Upper lobe of left lung (tissue), 6 donors: Measurements from ENCODE around the gene ZNF593OS. TPM values are rescaled to one million over a fixed set of nuclear protein-coding genes. Genes with fewer than 3 reads are reported as not detected.

Experiments
- ATAC-seq, 2 donors: fragments of 200-7000 bp; cut with Tn5 transposase; one replicate each; pipeline ENCODE4 v1.9.1; 2022; ENCODE audit warnings: mild to moderate bottlenecking in 2 of 2, moderate library complexity in 2 of 2; ENCODE audit not compliant: low FRiP score in 2 of 2
- DNase-seq, 2 donors: peaks; one replicate each; pipeline ENCODE4 v3.0.0-alpha.2; 2019 to 2020
- H3K27ac ChIP-seq, 4 donors: fragments of 200-600 bp; sonication (generic); one replicate each; pipeline ENCODE4 v1.5.1; 2016 to 2019
- H3K27me3 ChIP-seq, 4 donors: fragments of 200-600 bp; sonication (generic); one replicate each; pipeline ENCODE4 v1.5.1; 2017 to 2019
- H3K36me3 ChIP-seq, 4 donors: fragments of 200-600 bp; sonication (generic); one replicate each; pipeline ENCODE4 v1.5.1; 2016 to 2019
- H3K4me1 ChIP-seq, 4 donors: fragments of 200-600 bp; sonication (generic); one replicate each; pipeline ENCODE4 v1.5.1; 2018 to 2019
- H3K4me3 ChIP-seq, 4 donors: fragments of 200-600 bp; sonication (generic); one replicate each; pipeline ENCODE4 v1.5.1; 2017 to 2019; ENCODE audit warnings: mild to moderate bottlenecking in 2 of 4, moderate library complexity in 1 of 4
- H3K9me3 ChIP-seq, 4 donors: fragments of 200-600 bp; sonication (generic); one replicate each; pipeline ENCODE4 v1.5.1; 2018 to 2019
- EP300 ChIP-seq, 4 donors: sonication (generic); formaldehyde crosslinking; IDR thresholded peaks; one replicate each; pipeline ENCODE4 v1.5.1; 2017; ENCODE audit warnings: antibody characterized with exemption in 4 of 4, control low read depth in 2 of 4
- POLR2A ChIP-seq, 4 donors: fragments of 450-650 bp; IDR thresholded peaks; one replicate each; pipeline ENCODE4 v1.5.1; 2016 to 2017; ENCODE audit warnings: antibody characterized with exemption in 4 of 4, mild to moderate bottlenecking in 2 of 4
- POLR2AphosphoS5 ChIP-seq, 2 donors: sonication (generic); formaldehyde crosslinking; IDR thresholded peaks; one replicate each; pipeline ENCODE4 v1.5.1; 2017; ENCODE audit warnings: antibody characterized with exemption in 2 of 2
- WGBS, 2 donors: methylation state at CpG; one replicate each; pipeline ENCODE4 v1.1.5; 2017 to 2018; 5-methylcytosine and 5-hydroxymethylcytosine counted together
- total RNA-seq, 6 donors: library from RNA; depleted of rRNA in 4 of 6; stranded (reverse); fragments of >200 nt in 4 of 6; gene quantifications; one replicate each; pipeline versions ENCODE4 v1.1.0 to v1.2.1, GENCODE V29; 2016 to 2021
- TF ChIP-seq, protein P1 (sequence below), 6 experiments: fragments of 450-650 bp in 4 of 6; fragments of 200-600 bp in 2 of 6; sonication (generic) in 2 of 6; IDR thresholded peaks; one replicate each; pipeline ENCODE4 v1.5.1; 2016 to 2019; ENCODE audit warnings: antibody characterized with exemption in 6 of 6
- donor health status: DM: no; HTN: no; CAD: no; lungs with moderate emphysema.
- donor health status: DM: no; HTN: yes; CAD: no; lungs with severe emphysema.

The ZNF593OS gene
- total RNA-seq, 6 donors from 2014 or later = not detected

DNA sequence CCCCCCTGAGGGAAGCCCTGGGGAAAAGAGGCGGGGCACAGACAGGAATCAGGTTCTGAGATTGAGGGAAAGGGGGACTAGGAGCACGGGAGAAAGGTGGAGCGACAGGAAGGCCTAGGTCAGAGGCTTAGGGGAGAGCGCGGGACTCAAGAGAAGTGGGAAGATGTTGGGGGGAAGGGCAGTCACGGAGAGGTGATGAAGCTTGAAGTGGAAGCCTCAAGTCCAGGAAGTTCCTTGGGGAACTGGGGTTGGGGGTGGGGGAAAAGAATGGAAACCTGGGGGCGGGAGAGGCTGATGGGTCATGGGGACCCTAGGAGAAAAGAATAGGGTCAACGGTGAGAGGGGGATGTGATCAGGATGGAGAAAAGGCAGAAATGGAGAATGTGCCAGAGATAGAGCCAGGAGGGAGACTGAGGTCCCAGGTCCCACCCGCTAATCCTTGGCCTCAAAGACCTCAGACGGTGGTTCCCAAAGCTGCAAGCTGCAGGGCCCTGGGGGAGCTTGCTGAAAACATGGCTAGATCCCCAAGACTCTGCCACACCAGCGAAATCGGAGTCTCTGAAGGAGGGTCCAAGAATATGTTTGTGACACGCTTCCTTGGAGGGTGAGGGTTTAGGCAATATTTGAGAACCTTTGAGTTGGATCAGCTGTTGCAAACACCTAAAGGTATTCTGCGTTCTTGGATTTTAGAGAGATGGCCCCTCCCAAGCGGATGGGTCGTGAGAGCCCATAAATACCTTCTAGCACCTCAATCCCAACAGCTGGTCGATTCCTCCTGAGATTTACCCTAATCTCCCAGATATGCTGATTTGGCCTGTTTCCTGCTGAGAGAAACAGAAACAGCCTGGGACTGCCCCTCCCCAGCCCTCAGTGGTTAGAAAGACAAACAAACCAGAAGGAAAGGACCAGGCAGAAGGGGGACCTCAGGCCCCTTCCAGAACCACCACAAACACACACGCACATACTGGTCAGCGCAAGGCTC, 6.5 kb downstream of the ZNF593OS start:
- H3K4me1 ChIP-seq = peaks cover 22 to 41% (median 30%) of the 10 kb centered on the region in 4 donors
- WGBS, 2 donors = 63 to 64% methylated on average over 18 to 19 of the region's 19 CpGs
- H3K27me3 ChIP-seq = peaks cover 0 to 3% (median 0%) of the 10 kb centered on the region in 4 donors
- TF ChIP-seq POLR2A (IDR thresholded peaks at IDR 0.05) (no peak), EP300 (IDR thresholded peaks at IDR 0.05) (no peak), POLR2AphosphoS5 (IDR thresholded peaks at IDR 0.05) (no peak)
- TF ChIP-seq, protein P1, sequence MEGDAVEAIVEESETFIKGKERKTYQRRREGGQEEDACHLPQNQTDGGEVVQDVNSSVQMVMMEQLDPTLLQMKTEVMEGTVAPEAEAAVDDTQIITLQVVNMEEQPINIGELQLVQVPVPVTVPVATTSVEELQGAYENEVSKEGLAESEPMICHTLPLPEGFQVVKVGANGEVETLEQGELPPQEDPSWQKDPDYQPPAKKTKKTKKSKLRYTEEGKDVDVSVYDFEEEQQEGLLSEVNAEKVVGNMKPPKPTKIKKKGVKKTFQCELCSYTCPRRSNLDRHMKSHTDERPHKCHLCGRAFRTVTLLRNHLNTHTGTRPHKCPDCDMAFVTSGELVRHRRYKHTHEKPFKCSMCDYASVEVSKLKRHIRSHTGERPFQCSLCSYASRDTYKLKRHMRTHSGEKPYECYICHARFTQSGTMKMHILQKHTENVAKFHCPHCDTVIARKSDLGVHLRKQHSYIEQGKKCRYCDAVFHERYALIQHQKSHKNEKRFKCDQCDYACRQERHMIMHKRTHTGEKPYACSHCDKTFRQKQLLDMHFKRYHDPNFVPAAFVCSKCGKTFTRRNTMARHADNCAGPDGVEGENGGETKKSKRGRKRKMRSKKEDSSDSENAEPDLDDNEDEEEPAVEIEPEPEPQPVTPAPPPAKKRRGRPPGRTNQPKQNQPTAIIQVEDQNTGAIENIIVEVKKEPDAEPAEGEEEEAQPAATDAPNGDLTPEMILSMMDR (IDR thresholded peaks at IDR 0.05) = no peak
- H3K36me3 ChIP-seq = no peaks in the 10 kb centered on the region
- ATAC-seq = no peak
- H3K4me3 ChIP-seq = no peak overlapping the region
- H3K9me3 ChIP-seq = no peaks in the 10 kb centered on the region
- peak overlapping the region in 2 of 4 donors; percentile 52 to 65 for H3K27ac ChIP-seq
- DNase-seq = no peak

DNA sequence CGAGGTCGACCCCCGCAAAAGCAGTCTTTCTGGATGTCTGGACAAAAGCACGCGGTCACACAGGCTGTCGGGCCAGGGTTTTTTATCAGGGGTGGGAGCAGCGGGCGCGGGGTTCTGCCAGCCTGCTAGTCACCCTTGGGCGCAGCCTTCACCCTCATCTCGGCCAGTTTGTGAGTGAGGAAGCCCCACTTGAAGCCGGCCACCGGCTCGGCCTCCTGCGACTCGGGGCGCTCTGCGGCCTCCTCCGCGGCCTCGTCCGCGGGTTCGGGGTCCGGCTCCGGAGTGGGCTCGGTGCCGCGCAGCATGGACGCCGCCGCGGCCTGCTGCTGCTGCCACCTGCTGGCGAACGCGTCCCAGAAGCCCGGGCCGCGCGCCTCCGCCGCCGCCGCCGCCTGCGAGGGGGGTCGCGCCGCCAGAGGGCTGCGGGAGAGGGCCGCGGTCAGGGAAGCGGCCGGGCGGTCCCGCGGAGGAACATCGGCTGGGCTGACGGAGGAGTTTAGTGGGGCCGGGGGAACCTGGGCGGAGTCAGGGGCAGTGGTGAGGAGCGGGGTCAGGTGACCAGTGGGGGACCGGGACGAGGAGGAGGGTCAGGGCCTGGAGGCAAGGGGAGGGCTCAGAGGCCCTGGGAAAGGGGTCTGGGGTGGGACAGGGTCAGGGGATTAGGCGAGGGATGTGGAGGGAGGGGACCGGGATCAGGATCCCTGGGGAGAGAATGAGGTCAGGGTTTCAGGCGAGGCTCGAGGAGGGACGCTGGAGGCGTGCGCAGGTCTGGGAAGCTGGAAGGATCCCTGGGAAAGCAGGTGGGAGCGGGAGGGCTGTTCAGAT, 7.4 kb downstream of the ZNF593OS start:
- TF ChIP-seq POLR2A (IDR thresholded peaks at IDR 0.05) (no peak), EP300 (IDR thresholded peaks at IDR 0.05) (no peak), POLR2AphosphoS5 (IDR thresholded peaks at IDR 0.05) (no peak)
- TF ChIP-seq, protein P1 (IDR thresholded peaks at IDR 0.05) = peak; percentile 76 to 92 (median 88)
- H3K4me1 ChIP-seq = peaks cover 22 to 35% (median 29%) of the 10 kb centered on the region in 4 donors
- 24 to 32% methylated on average over 21 to 41 of the region's 72 CpGs for WGBS, 2 donors
- no peaks in the 10 kb centered on the region for H3K36me3 ChIP-seq
- H3K27ac ChIP-seq = peak overlapping the region in 2 of 4 donors; percentile 52 to 65
- ATAC-seq = peak in 1 of 2 donors; percentile 80
- H3K4me3 ChIP-seq = peak overlapping the region in 3 of 4 donors; percentile 37 to 49 (median 43)
- peaks cover 0 to 3% (median 0%) of the 10 kb centered on the region in 4 donors for H3K27me3 ChIP-seq
- H3K9me3 ChIP-seq = no peaks in the 10 kb centered on the region
- DNase-seq = peak in 1 of 2 donors; percentile 93

DNA sequence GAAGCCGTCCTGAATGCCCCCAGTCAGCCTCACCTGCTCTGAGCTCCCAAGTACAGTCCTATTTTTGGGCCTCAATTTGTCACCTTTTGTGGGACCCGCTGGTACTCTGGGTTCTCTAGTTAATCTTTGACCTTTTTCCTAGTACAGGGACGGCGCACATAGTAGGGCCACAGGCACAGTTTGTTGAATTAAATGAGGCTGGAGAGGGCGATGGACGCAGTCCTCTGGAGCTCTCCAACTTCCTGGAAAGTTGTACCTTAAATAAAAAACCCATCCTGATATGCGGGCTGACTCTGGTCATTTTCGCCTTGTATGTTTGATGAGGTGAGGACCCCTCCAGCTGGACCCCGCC, 8.0 kb downstream of the ZNF593OS start:
- no peak for DNase-seq
- no peak for ATAC-seq
- Histone ChIP-seq H3K9me3 (no peaks in the 10 kb centered on the region), H3K27me3 (peaks cover 0 to 3% (median 0%) of the 10 kb centered on the region in 4 donors), H3K27ac (no peak overlapping the region), H3K36me3 (no peaks in the 10 kb centered on the region), H3K4me3 (peak overlapping the region in 2 of 4 donors; percentile 37 to 43), H3K4me1 (peaks cover 22 to 33% (median 29%) of the 10 kb centered on the region in 4 donors)
- 74 to 77% methylated on average over 8 to 9 of the region's 9 CpGs for WGBS, 2 donors
- TF ChIP-seq POLR2AphosphoS5 (IDR thresholded peaks at IDR 0.05) (no peak), EP300 (IDR thresholded peaks at IDR 0.05) (no peak), POLR2A (IDR thresholded peaks at IDR 0.05) (no peak)
- TF ChIP-seq, protein P1 (IDR thresholded peaks at IDR 0.05) = no peak

DNA sequence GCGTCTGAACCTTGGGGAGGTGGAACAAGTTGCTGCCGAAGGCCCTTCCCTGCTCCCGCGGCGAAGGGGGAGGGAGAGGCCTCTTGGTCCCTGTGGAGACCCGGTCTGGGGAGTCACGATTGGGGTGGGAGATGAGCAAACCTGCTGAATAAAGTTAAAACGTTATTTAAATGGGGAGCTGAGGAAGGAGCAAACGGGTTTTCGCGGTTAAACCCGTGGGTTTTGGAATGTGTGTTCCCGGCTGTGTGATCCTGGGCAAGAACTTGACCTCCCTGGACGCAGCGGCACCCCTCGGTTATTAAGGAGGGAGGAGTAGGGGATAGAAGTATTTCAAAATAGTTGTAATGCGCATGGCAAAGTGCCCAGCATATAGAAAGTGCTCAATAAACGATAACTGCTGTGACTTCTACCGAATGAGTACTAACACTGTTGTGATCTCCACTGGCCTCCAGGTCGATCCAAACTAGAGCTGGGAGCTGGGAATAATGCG, 9.4 kb downstream of the ZNF593OS start:
- Histone ChIP-seq H3K4me1 (peaks cover 22 to 35% (median 34%) of the 10 kb centered on the region in 4 donors), H3K36me3 (no peaks in the 10 kb centered on the region), H3K27ac (peak overlapping the region in 1 of 4 donors; percentile 81), H3K27me3 (peaks cover 0 to 3% (median 0%) of the 10 kb centered on the region in 4 donors), H3K9me3 (no peaks in the 10 kb centered on the region), H3K4me3 (peak overlapping the region in 3 of 4 donors; percentile 45 to 62 (median 59))
- DNase-seq (no peak), ATAC-seq (no peak)
- TF ChIP-seq POLR2AphosphoS5 (IDR thresholded peaks at IDR 0.05) (no peak), POLR2A (IDR thresholded peaks at IDR 0.05) (no peak), EP300 (IDR thresholded peaks at IDR 0.05) (no peak)
- TF ChIP-seq, protein P1 (IDR thresholded peaks at IDR 0.05) = no peak
- 26 to 31% methylated on average over 19 to 21 of the region's 21 CpGs for WGBS, 2 donors
